Stimulated activated CD8-positive, alpha-beta memory T cell treated with anti-CD3 and anti-CD28 coated beads, Interleukin-12 subunit alpha, Interleukin-12 subunit beta, amount 100 ng/mL, for 1 hour (primary cell): ENCODE data around the gene SULT1C4.

ENCODE experiments used
- DNase-seq: peaks from one replicate; pipeline ENCODE4 v3.0.0-alpha.2; 2020; ENCODE audit warnings: low read depth

Gene SULT1C4

GRCh38 chr2:108370080-108370479, 7.7 kb upstream of the SULT1C4 start:
- no peak for DNase-seq

- no peak for DNase-seq
Observed at GRCh38 chr2:108376774-108377173, 980 bp upstream of the SULT1C4 start.

GRCh38 chr2:108377401-108377800, 353 bp upstream of the SULT1C4 start:
- DNase-seq, result no peak

GRCh38 chr2:108378851-108379250, 1.1 kb downstream of the SULT1C4 start:
- DNase-seq, result no peak

GRCh38 chr2:108382196-108382595, 4.4 kb downstream of the SULT1C4 start:
- no peak for DNase-seq

- DNase-seq, result no peak
Observed at GRCh38 chr2:108383146-108383830, 5.5 kb downstream of the SULT1C4 start.

- no peak for DNase-seq
Observed at GRCh38 chr2:108384662-108385393, 7.1 kb downstream of the SULT1C4 start.

GRCh38 chr2:108385411-108386071, 7.8 kb downstream of the SULT1C4 start:
- DNase-seq, result no peak

GRCh38 chr2:108388045-108388444, 10.3 kb downstream of the SULT1C4 start:
- DNase-seq, result no peak

- DNase-seq, result no peak
Observed at GRCh38 chr2:108390340-108390739, 12.6 kb downstream of the SULT1C4 start.

- DNase-seq, result no peak
Observed at GRCh38 chr2:108392029-108392428, 14.3 kb downstream of the SULT1C4 start.

GRCh38 chr2:108393197-108393596, 15.4 kb downstream of the SULT1C4 start:
- no peak for DNase-seq

GRCh38 chr2:108395155-108395554, 17.4 kb downstream of the SULT1C4 start:
- DNase-seq, result no peak

- no peak for DNase-seq
Observed at GRCh38 chr2:108396845-108397244, 19.1 kb downstream of the SULT1C4 start.

- DNase-seq, result no peak
Observed at GRCh38 chr2:108399479-108399878, 21.7 kb downstream of the SULT1C4 start.

- DNase-seq, result no peak
Observed at GRCh38 chr2:108401800-108402199, 24.0 kb downstream of the SULT1C4 start.

- DNase-seq, result no peak
Observed at GRCh38 chr2:108403494-108403893, 25.7 kb downstream of the SULT1C4 start.

GRCh38 chr2:108404784-108405397, 27.1 kb downstream of the SULT1C4 start:
- no peak for DNase-seq

- DNase-seq, result no peak
Observed at GRCh38 chr2:108407864-108408729, 30.3 kb downstream of the SULT1C4 start.

GRCh38 chr2:108409768-108410167, 32.0 kb downstream of the SULT1C4 start:
- no peak for DNase-seq

GRCh38 chr2:108412995-108413710, 35.4 kb downstream of the SULT1C4 start:
- no peak for DNase-seq
